ENCODE data around the gene SH3BGRL3. TPM values are rescaled to one million over a fixed set of nuclear protein-coding genes. Genes with fewer than 3 reads are reported as not detected.

Gene SH3BGRL3
- total and polyA plus RNA-seq, 2 of the 13 experiments (the other 11 are each of a cell fraction or from before 2014, with no cell fraction given), result 11.4 to 12.2 TPM

DNA sequence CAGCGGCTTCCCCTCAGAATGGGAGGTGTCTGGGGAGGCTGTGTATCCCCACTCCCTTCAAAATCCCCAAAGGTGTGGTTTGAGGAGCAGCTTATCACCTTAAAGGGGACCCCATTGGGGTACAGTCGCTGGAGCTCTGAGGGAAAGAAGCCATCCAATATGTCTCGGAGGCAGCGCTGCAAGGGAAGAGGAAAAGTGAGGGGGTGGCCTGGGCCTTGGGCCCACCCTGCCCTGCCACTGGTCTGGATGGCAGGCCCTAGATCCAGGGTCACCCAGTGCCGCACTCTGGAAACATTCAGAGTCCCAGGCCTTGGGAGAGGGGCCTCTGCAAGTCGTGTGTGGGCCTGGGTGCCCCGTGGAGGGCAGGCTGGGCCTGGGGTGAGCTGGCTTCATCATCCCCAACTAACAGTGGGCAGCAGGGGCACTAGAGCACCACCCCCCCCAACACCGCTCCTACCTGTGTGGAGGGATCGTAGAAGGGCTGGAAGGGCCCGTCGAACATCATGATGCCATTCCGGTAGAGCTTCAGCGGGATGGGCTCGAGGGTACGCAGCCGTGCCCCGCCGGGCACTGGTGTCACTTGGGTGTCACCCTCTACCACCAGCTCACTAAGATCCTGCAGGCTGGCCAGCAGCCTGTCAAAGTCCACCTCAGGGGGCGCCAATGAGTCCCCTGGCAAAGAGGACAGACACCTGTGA is 5.6 kb downstream of the SH3BGRL3 start (continued):
- no peak for TF ChIP-seq SALL2 (CRISPR knock-in tag; IDR thresholded peaks at IDR 0.05)
- TF ChIP-seq, protein P1, sequence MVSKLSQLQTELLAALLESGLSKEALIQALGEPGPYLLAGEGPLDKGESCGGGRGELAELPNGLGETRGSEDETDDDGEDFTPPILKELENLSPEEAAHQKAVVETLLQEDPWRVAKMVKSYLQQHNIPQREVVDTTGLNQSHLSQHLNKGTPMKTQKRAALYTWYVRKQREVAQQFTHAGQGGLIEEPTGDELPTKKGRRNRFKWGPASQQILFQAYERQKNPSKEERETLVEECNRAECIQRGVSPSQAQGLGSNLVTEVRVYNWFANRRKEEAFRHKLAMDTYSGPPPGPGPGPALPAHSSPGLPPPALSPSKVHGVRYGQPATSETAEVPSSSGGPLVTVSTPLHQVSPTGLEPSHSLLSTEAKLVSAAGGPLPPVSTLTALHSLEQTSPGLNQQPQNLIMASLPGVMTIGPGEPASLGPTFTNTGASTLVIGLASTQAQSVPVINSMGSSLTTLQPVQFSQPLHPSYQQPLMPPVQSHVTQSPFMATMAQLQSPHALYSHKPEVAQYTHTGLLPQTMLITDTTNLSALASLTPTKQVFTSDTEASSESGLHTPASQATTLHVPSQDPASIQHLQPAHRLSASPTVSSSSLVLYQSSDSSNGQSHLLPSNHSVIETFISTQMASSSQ (IDR thresholded peaks at IDR 0.05; ENCODE audit: low read depth), result no peak
- TF ChIP-seq, protein P1 (CRISPR knock-in tag; IDR thresholded peaks at IDR 0.05; ENCODE audit: borderline replicate concordance), result 0 out of 2 replicates have a peak, but pooled peaks have one; percentile 41
- peak; percentile 77 for TF ChIP-seq HNRNPL (IDR thresholded peaks at IDR 0.05; ENCODE audit: low read depth, low read length)
- TF ChIP-seq XRCC5 (optimal IDR thresholded peaks at IDR 0.05; ENCODE audit: low read length), result peak; percentile 85
- TF ChIP-seq ZNF230 (CRISPR knock-in tag; IDR thresholded peaks at IDR 0.05), result 0 out of 2 replicates have a peak, but pooled peaks have one; percentile 59
- TF ChIP-seq SP5 (CRISPR knock-in tag; IDR thresholded peaks at IDR 0.05; ENCODE audit: borderline replicate concordance, low read depth), result no peak
- TF ChIP-seq ZNF644 (CRISPR knock-in tag; IDR thresholded peaks at IDR 0.05; ENCODE audit: low read depth), result no peak
- TF ChIP-seq, protein P2, sequence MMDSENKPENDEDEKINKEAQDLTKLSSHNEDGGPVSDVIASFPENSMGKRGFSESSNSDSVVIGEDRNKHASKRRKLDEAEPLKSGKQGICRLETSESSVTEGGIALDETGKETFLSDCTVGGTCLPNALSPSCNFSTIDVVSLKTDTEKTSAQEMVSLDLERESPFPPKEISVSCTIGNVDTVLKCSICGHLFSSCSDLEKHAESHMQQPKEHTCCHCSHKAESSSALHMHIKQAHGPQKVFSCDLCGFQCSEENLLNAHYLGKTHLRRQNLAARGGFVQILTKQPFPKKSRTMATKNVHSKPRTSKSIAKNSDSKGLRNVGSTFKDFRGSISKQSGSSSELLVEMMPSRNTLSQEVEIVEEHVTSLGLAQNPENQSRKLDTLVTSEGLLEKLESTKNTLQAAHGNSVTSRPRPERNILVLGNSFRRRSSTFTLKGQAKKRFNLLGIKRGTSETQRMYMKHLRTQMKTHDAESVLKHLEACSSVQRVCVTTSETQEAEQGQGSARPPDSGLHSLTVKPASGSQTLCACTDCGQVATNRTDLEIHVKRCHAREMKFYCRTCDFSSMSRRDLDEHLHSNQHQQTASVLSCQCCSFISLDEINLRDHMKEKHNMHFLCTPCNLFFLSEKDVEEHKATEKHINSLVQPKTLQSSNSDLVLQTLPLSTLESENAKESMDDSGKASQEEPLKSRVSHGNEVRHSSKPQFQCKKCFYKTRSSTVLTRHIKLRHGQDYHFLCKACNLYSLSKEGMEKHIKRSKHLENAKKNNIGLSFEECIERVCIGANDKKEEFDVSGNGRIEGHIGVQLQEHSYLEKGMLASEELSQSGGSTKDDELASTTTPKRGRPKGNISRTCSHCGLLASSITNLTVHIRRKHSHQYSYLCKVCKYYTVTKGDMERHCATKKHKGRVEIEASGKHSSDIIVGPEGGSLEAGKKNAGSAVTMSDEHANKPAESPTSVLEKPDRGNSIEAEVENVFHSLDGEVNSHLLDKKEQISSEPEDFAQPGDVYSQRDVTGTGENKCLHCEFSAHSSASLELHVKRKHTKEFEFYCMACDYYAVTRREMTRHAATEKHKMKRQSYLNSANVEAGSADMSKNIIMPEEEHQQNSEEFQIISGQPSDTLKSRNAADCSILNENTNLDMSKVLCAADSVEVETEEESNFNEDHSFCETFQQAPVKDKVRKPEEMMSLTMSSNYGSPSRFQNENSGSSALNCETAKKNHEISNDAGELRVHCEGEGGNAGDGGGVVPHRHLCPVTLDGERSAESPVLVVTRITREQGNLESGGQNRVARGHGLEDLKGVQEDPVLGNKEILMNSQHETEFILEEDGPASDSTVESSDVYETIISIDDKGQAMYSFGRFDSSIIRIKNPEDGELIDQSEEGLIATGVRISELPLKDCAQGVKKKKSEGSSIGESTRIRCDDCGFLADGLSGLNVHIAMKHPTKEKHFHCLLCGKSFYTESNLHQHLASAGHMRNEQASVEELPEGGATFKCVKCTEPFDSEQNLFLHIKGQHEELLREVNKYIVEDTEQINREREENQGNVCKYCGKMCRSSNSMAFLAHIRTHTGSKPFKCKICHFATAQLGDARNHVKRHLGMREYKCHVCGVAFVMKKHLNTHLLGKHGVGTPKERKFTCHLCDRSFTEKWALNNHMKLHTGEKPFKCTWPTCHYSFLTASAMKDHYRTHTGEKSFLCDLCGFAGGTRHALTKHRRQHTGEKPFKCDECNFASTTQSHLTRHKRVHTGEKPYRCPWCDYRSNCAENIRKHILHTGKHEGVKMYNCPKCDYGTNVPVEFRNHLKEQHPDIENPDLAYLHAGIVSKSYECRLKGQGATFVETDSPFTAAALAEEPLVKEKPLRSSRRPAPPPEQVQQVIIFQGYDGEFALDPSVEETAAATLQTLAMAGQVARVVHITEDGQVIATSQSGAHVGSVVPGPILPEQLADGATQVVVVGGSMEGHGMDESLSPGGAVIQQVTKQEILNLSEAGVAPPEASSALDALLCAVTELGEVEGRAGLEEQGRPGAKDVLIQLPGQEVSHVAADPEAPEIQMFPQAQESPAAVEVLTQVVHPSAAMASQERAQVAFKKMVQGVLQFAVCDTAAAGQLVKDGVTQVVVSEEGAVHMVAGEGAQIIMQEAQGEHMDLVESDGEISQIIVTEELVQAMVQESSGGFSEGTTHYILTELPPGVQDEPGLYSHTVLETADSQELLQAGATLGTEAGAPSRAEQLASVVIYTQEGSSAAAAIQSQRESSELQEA (CRISPR knock-in tag; IDR thresholded peaks at IDR 0.05; ENCODE audit: not compliant biosample characterization), result peak; percentile 48
- TF ChIP-seq STAG1 (CRISPR knock-in tag; IDR thresholded peaks at IDR 0.05), result peak; percentile 61
- TF ChIP-seq, protein P3, sequence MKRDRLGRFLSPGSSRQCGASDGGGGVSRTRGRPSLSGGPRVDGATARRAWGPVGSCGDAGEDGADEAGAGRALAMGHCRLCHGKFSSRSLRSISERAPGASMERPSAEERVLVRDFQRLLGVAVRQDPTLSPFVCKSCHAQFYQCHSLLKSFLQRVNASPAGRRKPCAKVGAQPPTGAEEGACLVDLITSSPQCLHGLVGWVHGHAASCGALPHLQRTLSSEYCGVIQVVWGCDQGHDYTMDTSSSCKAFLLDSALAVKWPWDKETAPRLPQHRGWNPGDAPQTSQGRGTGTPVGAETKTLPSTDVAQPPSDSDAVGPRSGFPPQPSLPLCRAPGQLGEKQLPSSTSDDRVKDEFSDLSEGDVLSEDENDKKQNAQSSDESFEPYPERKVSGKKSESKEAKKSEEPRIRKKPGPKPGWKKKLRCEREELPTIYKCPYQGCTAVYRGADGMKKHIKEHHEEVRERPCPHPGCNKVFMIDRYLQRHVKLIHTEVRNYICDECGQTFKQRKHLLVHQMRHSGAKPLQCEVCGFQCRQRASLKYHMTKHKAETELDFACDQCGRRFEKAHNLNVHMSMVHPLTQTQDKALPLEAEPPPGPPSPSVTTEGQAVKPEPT (CRISPR knock-in tag; IDR thresholded peaks at IDR 0.05; ENCODE audit: low read depth), result 0 out of 2 replicates have a peak, but pooled peaks have one; percentile 25
- peak; percentile 53 for TF ChIP-seq AGO2 (optimal IDR thresholded peaks at IDR 0.05; ENCODE audit: low read depth, low read length)
- no peak for TF ChIP-seq ARID2 (CRISPR knock-in tag; IDR thresholded peaks at IDR 0.05; ENCODE audit: borderline replicate concordance)
- peak; percentile 40 for TF ChIP-seq AGO1 (IDR thresholded peaks at IDR 0.05; ENCODE audit: low read depth, low read length, poor library complexity, severe bottlenecking)
- no peak for TF ChIP-seq CEBPG (CRISPR knock-in tag; IDR thresholded peaks at IDR 0.05)
